ENCODE measurements around the gene ZNF787. TPM values are rescaled to one million over a fixed set of nuclear protein-coding genes. Genes with fewer than 3 reads are reported as not detected.
"Not testable (repeated sequence)": the region's sequence is repeated elsewhere in the genome, so short reads cannot be mapped to it uniquely, and the experiment has no call there.

The ZNF787 gene
- total RNA-seq, 1 experiment from 2014 or later, result 186 TPM

DNA sequence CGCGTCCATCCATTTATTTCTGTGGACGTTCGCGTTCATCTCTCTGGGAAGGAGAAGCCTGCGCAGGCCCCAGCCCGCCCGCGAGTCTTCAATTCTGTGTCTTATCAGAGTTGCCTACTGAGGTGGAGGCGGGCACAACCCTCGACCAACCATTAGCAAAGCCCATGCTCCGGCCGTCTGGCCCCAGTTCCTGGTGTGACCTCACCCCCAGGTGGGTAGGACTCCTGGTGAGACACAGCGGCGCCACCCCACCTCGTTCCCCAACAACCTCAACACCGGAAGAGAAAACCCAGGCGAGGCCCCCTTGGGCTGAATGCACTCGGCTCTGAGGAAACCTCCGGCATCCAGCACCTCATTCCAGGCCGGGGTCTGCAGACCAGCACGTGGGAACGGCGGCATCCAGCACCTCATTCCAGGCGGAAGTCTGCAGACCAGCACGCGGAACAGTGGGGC, 14.7 kb downstream of the ZNF787 start:
- peak; percentile 84 for DNase-seq (ENCODE audit: low spot score)

- DNase-seq (ENCODE audit: low spot score), result not testable (repeated sequence)
Measured at GRCh38 chr19:56105831-56106396, 15.2 kb downstream of the ZNF787 start.

DNA sequence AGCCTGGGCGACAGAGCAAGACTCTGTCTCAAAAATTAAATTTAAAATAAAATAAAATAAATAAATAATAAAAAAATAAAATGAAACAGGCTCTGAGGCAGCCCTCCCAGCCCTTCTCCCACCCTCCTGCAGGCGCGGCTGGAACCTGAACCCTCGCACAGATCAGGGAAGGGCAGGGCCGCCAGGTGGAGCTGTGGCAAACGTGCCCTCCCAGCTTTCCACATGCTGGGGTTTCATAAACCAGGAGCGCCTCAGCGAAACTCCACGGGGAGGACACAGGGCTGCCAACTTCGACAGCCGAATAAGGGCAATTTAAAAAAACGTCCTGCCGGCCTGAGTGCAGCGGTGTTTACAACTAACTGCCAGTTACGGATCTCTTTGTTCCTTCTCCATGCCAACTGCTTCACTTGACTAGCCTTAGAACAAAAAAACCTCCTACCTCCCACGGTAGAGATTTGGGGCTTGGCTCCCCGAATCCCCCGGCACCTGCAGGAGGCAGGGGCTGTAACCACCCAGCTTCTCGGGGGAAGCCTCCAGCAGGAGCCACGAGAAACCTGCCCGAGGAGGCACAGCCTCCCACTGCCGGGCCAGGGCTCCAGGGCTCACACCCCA, 15.9 kb downstream of the ZNF787 start:
- DNase-seq (ENCODE audit: low spot score), result peak; percentile 93

- DNase-seq (ENCODE audit: low spot score), result no peak
Measured at GRCh38 chr19:56104423-56104822, 16.7 kb downstream of the ZNF787 start.

GRCh38 chr19:56103027-56103614, 18.0 kb downstream of the ZNF787 start:
- DNase-seq (ENCODE audit: low spot score), result no peak

DNA sequence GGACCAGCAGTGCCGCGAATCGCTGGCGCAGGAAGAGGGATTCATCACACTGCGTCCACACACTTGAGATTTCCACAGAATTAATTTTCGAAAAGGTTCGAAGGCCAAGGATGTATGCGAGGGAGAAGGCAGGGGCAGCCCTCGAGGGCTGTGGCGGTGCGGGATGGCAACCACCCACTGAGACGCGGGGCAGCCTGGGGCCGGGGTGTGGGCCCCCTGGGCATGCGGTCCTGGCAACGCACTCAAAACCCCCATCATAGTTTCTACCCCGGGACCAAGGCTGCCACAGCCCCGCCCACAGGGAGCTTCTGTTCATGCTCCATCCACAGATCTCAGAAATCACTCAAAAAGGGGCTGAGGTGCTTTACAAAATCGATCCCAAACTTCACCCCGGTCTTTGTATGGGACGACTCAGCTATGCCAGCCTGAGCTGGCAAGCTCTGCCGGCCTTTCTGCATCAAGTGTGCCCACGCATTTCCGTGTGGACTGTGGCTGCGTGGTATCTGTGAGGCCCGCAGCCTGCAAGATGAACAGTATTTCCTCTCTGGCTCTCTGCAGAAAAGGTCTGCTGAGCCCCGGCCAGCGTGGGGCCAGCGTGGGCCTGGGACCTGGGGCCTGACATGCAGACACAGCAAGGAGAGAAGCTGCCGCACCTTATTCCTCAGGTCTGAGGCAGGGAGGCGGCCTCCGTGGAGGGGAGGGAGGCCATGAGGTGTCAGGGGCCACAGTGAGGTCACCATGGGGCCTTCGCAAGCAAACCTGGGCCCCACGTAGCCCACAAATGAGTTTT, 19.2 kb downstream of the ZNF787 start:
- no peak for DNase-seq (ENCODE audit: low spot score)

GRCh38 chr19:56101095-56101494, 20.0 kb downstream of the ZNF787 start:
- no peak for DNase-seq (ENCODE audit: low spot score)

DNA sequence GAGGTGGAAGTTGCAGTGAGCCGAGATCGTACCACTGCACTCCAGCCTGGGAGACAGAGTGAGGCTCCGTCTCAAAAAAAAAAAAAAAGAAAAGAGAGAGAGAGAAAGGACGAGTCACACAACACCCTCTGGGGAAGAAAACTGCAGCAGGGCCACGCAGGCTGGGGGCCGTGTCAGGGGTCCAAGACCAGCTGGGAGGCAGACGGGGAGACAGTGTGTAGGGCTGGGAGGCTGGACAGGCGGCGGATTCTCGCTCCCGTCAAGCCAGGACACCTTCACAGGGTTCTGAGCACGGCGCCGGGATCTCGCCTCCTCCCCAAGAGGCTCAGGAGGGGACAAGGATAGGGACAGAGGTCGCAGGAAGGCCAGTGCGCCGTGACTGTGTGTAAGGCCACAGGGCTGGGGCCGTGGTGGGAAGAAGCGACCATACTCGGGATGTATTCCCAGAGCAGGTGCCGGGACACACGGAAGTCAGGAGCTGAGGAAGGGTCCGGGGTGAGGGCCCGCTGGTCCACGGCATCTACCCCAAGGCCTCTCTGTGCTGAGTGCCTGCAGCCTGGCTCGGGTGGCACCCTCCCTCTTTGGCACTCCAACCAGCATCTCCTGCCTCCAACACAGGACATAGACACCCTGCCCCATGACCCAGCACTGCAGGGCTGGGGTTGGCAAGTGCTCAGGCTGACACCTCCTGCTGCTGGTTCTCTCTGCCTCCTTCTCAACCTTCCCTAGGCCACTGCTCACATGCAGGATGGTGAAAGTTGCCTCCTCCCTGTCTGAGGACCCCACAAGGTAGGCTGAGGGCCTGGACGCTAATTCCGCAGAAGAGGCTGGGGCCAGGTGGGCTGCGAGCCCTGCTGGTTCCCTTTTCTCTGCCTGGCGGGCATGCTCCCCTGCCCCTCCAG, 21.2 kb downstream of the ZNF787 start:
- DNase-seq (ENCODE audit: low spot score), result no peak

GRCh38 chr19:56098731-56099568, 22.1 kb downstream of the ZNF787 start:
- DNase-seq (ENCODE audit: low spot score), result no peak

DNA sequence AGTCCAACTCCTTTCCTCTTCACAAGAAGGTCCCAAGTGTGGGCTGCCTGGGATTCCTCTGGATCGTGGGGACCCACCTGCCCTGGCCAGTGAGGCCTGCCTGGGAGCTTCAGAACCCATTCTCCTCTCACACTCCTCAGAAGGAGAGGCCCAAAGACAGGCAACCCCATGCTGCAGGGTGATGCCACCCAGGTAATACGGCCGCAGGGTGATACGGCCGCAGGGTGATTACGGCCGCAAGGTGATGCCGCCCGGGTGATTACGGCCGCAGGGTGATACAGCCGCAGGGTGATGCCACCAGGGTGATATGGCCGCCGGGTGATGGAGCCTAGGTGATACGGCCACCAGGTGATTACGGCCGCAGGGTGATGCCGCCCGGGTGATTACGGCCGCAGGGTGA, 22.9 kb downstream of the ZNF787 start:
- not testable (repeated sequence) for DNase-seq (ENCODE audit: low spot score)

DNA sequence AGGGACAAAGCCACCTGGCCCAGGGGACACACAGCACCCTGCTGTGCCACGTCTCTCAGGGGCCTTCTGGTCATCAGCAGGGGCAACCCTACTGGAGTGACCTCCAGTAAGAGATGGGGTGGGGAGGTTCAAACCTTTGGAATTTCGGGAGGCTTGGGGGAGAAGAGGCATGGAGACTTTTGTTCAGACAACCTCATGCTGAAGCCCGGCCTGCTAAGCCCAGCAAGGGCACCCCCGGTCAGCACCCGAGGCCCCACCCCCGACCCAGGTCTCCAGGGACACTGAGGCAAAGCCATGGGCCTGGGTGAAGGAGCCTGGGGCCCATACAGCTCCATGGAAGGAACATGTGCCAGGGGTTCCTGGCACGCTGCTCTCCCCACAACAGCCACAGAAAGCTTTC, 23.3 kb downstream of the ZNF787 start:
- no peak for DNase-seq (ENCODE audit: low spot score)

- no peak for DNase-seq (ENCODE audit: low spot score)
Measured at GRCh38 chr19:56097306-56097705, 23.8 kb downstream of the ZNF787 start.

DNA sequence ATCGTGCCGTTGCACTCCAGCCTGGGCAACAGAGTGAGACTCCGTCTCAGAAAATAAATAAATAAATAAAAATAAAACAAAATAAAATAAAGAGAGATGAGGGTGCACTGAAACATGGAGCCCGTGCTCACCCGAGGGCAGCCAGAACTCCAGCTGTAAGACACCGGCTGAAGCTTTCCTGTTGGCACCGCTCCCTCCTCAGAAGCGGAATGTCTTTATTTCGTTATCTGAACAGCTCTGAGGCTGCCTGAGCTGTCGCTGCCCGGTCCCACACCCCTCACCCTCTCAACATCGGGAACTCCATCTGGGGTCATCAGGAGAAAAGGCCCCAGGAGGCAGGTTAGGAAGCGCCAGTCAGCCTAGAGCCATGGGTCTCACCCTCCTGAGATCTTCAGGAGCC, 24.4 kb downstream of the ZNF787 start:
- DNase-seq (ENCODE audit: low spot score), result no peak

- DNase-seq (ENCODE audit: low spot score), result no peak
Measured at GRCh38 chr19:56094449-56094848, 26.6 kb downstream of the ZNF787 start.

DNA sequence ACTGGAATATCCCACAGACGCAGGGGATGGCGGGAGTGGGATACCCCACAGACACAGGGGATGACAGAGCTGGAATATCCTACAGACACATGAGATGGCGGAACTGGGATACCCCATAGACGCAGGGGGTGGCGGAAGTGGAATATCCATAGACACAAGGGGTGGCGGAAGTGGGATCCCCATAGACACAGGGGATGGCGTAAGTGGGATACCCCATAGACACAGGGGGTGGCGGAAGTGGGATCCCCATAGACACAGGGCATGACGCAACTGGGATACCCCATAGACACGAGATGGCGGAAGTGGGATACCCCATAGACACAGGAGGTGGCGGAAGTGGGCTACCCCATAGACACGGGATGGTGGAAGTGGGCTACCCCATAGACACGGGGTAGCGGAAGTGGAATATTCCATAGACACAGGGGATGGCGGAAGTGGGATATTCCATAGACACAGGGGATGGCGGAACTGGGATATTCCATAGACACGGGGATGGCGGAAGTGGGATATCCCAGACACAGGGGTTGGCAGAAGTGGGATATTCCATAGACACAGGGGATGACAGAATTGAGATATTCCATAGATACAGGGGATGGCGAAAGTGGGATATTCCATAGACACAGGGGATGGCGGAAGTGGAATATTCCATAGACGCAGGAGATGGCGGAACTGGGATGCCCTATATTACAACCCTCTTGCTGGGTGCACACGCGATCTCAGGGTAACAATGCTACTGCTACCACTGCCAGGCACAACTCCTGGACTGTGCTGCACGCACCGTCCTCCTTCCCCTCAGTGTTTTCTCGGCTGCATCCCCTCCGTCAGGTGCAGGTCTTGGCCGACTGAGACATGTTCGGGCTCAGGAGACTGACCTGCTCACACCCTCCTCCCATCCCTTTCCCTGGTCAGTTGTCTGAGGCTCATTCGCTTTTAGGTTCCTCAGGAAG, 28.1 kb downstream of the ZNF787 start:
- no peak for DNase-seq (ENCODE audit: low spot score)

- DNase-seq (ENCODE audit: low spot score), result peak; percentile 63
Measured at GRCh38 chr19:56091751-56092546, 29.1 kb downstream of the ZNF787 start.

DNA sequence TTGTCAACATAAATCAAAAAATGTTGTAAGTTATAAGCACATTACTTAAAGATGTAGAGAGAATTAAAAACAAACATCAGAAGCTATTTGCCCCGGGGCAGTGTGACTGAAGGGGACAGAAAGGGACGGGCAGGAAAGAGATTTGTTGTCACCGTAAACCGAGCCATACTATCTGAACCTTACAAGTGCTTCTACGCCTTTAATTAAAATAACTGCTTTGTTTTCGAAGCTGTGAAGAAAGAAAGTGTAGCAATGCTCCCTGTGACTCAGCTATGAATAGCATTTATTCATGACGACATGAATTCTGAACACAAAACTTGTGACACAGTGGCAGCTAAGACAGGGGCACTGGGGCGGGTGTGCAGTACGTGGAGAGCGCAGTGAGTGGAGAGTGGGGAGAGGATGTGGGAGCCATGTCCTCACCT, 30.0 kb downstream of the ZNF787 start:
- no peak for DNase-seq (ENCODE audit: low spot score)

GRCh38 chr19:56089344-56089743, 31.8 kb downstream of the ZNF787 start:
- DNase-seq (ENCODE audit: low spot score), result no peak

Data from HT-29 (cell line).